Panc1 (cell line): ENCODE measurements around the gene KRTAP5-6. TPM values are rescaled to one million over a fixed set of nuclear protein-coding genes. Genes with fewer than 3 reads are reported as not detected.

Source experiments
- ATAC-seq: fragments of 200-7000 bp; cut with Tn5 transposase; 2 replicates; pipeline ENCODE4 v1.9.1; 2020; ENCODE audit warnings: mild to moderate bottlenecking, moderate library complexity
- BruUV-seq: library from RNA; stranded (reverse); fragments of 400-500 nt; replicated peaks from 2 replicates; lab custom pipeline; 2021; lab: Mats Ljungman, UMichigan
- CTCF ChIA-PET: fragments of 300-600 bp; sonication (Branson Sonifier 250); formaldehyde crosslinking; loops from one replicate; lab custom pipeline; 2022; ENCODE audit warnings: antibody characterized with exemption; lab: Charles Lee
- POLR2A ChIA-PET: fragments of 300-600 bp; sonication (Branson Sonifier 250); formaldehyde crosslinking; loops from one replicate; lab custom pipeline; 2022; ENCODE audit warnings: antibody characterized with exemption; lab: Charles Lee
- DNase-seq: peaks from one replicate; pipeline ENCODE4 v3.0.0-alpha.2; 2010; ENCODE audit warnings: low read depth, low spot score
- H3K27ac ChIP-seq: 2 replicates; pipeline ENCODE4 v1.5.1; 2011; ENCODE audit warnings: mild to moderate bottlenecking, low read length, inconsistent platforms
- H3K27me3 ChIP-seq: fragments of 200-500 bp; sonication (Bioruptor generic); 2 replicates; pipeline ENCODE4 v1.6.0; 2014; ENCODE audit warnings: low read length, inconsistent platforms; ENCODE audit not compliant: control insufficient read depth, insufficient read depth
- H3K36me3 ChIP-seq: fragments of 200-500 bp; sonication (Bioruptor generic); 2 replicates; pipeline ENCODE4 v1.5.1; 2014; ENCODE audit warnings: inconsistent platforms, mild to moderate bottlenecking, low read length, moderate library complexity; ENCODE audit not compliant: control insufficient read depth, insufficient read depth
- H3K4me1 ChIP-seq: 2 replicates; pipeline ENCODE4 v1.5.1; 2011; ENCODE audit warnings: inconsistent platforms, mild to moderate bottlenecking, low read length, moderate library complexity; ENCODE audit not compliant: control insufficient read depth, insufficient read depth
- H3K4me3 ChIP-seq, 2 experiments: 2 replicates each; pipeline ENCODE4 v1.5.1; 2011 to 2012; ENCODE audit warnings: low read depth in 2 of 2, low read length in 2 of 2, mild to moderate bottlenecking in 2 of 2, inconsistent platforms in 1 of 2, moderate library complexity in 1 of 2
- H3K9me3 ChIP-seq: fragments of 200-500 bp; sonication (Bioruptor generic); 2 replicates; pipeline ENCODE4 v1.5.1; 2014; ENCODE audit warnings: low read depth, mild to moderate bottlenecking, inconsistent platforms, low read length, moderate library complexity; ENCODE audit not compliant: control insufficient read depth, insufficient read depth
- CTCF ChIP-seq: fragments of 450-650 bp; IDR thresholded peaks from 2 replicates; pipeline ENCODE4 v1.5.1; 2017; ENCODE audit warnings: mild to moderate bottlenecking
- POLR2AphosphoS5 ChIP-seq: IDR thresholded peaks from 2 replicates; pipeline ENCODE4 v1.6.1; 2012; ENCODE audit warnings: mild to moderate bottlenecking, low read depth, low read length, moderate library complexity
- REST ChIP-seq, 2 experiments: IDR thresholded peaks; 2 replicates each; pipeline ENCODE4 v1.6.1; 2011 to 2012; ENCODE audit warnings: low read depth in 2 of 2, control low read depth in 1 of 2, low read length in 1 of 2, mild to moderate bottlenecking in 1 of 2, moderate library complexity in 1 of 2; ENCODE audit not compliant: insufficient read depth in 1 of 2
- SIN3A ChIP-seq: IDR thresholded peaks from 2 replicates; pipeline ENCODE4 v1.6.1; 2012; ENCODE audit warnings: low read depth, mild to moderate bottlenecking, low read length, moderate library complexity, borderline replicate concordance; ENCODE audit not compliant: insufficient read depth
- TCF7L2 ChIP-seq: IDR thresholded peaks from 2 replicates; pipeline ENCODE4 v1.6.1; 2011; ENCODE audit warnings: mild to moderate bottlenecking, low read depth, low read length, inconsistent platforms
- in situ Hi-C: cut with HindIII; loops from 2 replicates; pipeline ENCODE4 v1.10.0; 2016; ENCODE audit warnings: low sequenced_read_pairs, low pct_unique_long_range_greater_than_20kb
- intact Hi-C: fragments of 100-400 bp; cut with micrococcal nuclease; formaldehyde crosslinking; loops from one replicate; pipeline ENCODE4 v1.10.0; 2022; ENCODE audit not compliant: unreplicated experiment
- total RNA-seq: library from RNA; stranded (reverse); gene quantifications from one replicate; pipeline ENCODE4 v1.2.1, GENCODE V29; 2021; ENCODE audit not compliant: unreplicated experiment

Gene KRTAP5-6
- total RNA-seq, 1 experiment from 2014 or later = not detected

GRCh38 chr11:1695548-1696108 is 1.4 kb upstream of the KRTAP5-6 start:
- BruUV-seq = no TSS peak
- ChIA-PET CTCF (interaction anchor here (0.5 to 4.9 kb wide), 4 partner anchors 90 to 306 kb away, joined by 3 to 168 read pairs (median 24); partner anchors contain the start of gene SYT8), POLR2A (no interaction called here)
- TF ChIP-seq POLR2AphosphoS5 (no peak), REST (IDR thresholded peaks at IDR 0.05; ENCODE audit: insufficient read depth in 1 of 2, low read depth in 2 of 2, low read length in 1 of 2) (no peak), CTCF (no peak), SIN3A (no peak), TCF7L2 (no peak)
- no peaks in the 10 kb centered on the region for H3K27me3 ChIP-seq
- H3K27ac ChIP-seq = peak overlapping the region; percentile 29; the same call in 1 of the 2 replicates
- DNase-seq = no peak
- in situ Hi-C loops (no loop called here), intact Hi-C loops (no loop called here)
- no peaks in the 10 kb centered on the region for H3K9me3 ChIP-seq
- no peaks in the 10 kb centered on the region for H3K36me3 ChIP-seq
- ATAC-seq = no peak
- no peak overlapping the region for H3K4me3 ChIP-seq
- H3K4me1 ChIP-seq = peaks cover 20% of the 10 kb centered on the region

- Histone ChIP-seq H3K9me3 (no peaks in the 10 kb centered on the region), H3K36me3 (no peaks in the 10 kb centered on the region), H3K4me1 (no peaks in the 10 kb centered on the region), H3K27me3 (no peaks in the 10 kb centered on the region), H3K4me3 (no peak overlapping the region), H3K27ac (no peak overlapping the region)
- intact Hi-C loops (no loop called here), in situ Hi-C loops (no loop called here)
- ChIA-PET CTCF (no interaction called here), POLR2A (no interaction called here)
- no peak for ATAC-seq
- no peak for DNase-seq
- TF ChIP-seq CTCF = no peak
- no peak for TF ChIP-seq TCF7L2
- TF ChIP-seq POLR2AphosphoS5 = no peak
- TF ChIP-seq REST (IDR thresholded peaks at IDR 0.05; ENCODE audit: insufficient read depth in 1 of 2, low read depth in 2 of 2, low read length in 1 of 2) = no peak
- no peak for TF ChIP-seq SIN3A
- no TSS peak for BruUV-seq
Measured at GRCh38 chr11:1699771-1700170, 2.8 kb downstream of the KRTAP5-6 start.
